Lower leg skin (tissue), 3 donors: ENCODE measurements around the gene SLC13A5.

ENCODE experiments used
- CTCF ChIP-seq, 3 donors: fragments of 450-650 bp; IDR thresholded peaks; one replicate each; pipeline ENCODE4 v1.5.1; 2016; ENCODE audit warnings: antibody characterized with exemption in 3 of 3, mild to moderate bottlenecking in 3 of 3, moderate library complexity in 2 of 3
- POLR2A ChIP-seq, 2 donors: fragments of 450-650 bp; IDR thresholded peaks; one replicate each; pipeline ENCODE4 v1.6.1; 2016 to 2017; ENCODE audit warnings: antibody characterized with exemption in 2 of 2, mild to moderate bottlenecking in 1 of 2, moderate library complexity in 1 of 2

- no peak for TF ChIP-seq CTCF (IDR thresholded peaks at IDR 0.05)
- TF ChIP-seq POLR2A (IDR thresholded peaks at IDR 0.05), result no peak
Observed at GRCh38 chr17:6698004-6698403, 15.2 kb downstream of the SLC13A5 start.
